CD14-positive monocyte (primary cell): ENCODE measurements around the gene TKTL1. TPM values are rescaled to one million over a fixed set of nuclear protein-coding genes. Genes with fewer than 3 reads are reported as not detected.
A peak's percentile ranks its signal among the peaks of the same experiment; 100 is the strongest.

Source experiments
- DNase-seq, 3 donors: peaks; one replicate each; pipeline ENCODE4 v3.0.0-alpha.2; 2011 to 2022
- H2AFZ ChIP-seq: 2 replicates; pipeline ENCODE4 v1.6.0; 2012; ENCODE audit warnings: mild to moderate bottlenecking, low read depth, low read length, inconsistent platforms; ENCODE audit not compliant: insufficient read depth, poor library complexity, severe bottlenecking
- H3K27ac ChIP-seq, 2 donors: 1 replicate in 1 of 2; 2 replicates in 1 of 2; pipeline ENCODE4 v1.5.1; 2012 to 2013; ENCODE audit warnings: low read length in 2 of 2, control low read depth in 1 of 2, inconsistent platforms in 1 of 2, low read depth in 1 of 2, mild to moderate bottlenecking in 1 of 2
- H3K27me3 ChIP-seq, 2 donors: one replicate each; pipeline versions ENCODE4 v1.6.0 to v1.6.1; 2011 to 2013; ENCODE audit warnings: low read length in 2 of 2; ENCODE audit not compliant: control insufficient read depth in 2 of 2, insufficient read depth in 2 of 2
- H3K36me3 ChIP-seq, 2 donors: replicated peaks in 1 of 2; 1 replicate in 1 of 2; 2 replicates in 1 of 2; pipeline versions ENCODE4 v1.5.1 to v1.6.1; 2012 to 2013; ENCODE audit warnings: low read length in 2 of 2, control low read depth in 1 of 2, inconsistent platforms in 1 of 2, mild to moderate bottlenecking in 1 of 2; ENCODE audit not compliant: insufficient read depth in 2 of 2, control insufficient read depth in 1 of 2
- H3K4me1 ChIP-seq, 2 donors: 1 replicate in 1 of 2; 2 replicates in 1 of 2; pipeline versions ENCODE4 v1.5.1 to v1.6.1; 2012 to 2013; ENCODE audit warnings: low read length in 2 of 2, control low read depth in 1 of 2, inconsistent platforms in 1 of 2, mild to moderate bottlenecking in 1 of 2, moderate library complexity in 1 of 2; ENCODE audit not compliant: insufficient read depth in 2 of 2, control insufficient read depth in 1 of 2
- H3K4me2 ChIP-seq: replicated peaks from 2 replicates; pipeline ENCODE3; 2012; ENCODE audit warnings: low read length, moderate library complexity, mild to moderate bottlenecking; ENCODE audit not compliant: poor library complexity, severe bottlenecking; ENCODE audit errors: extremely low read depth
- H3K4me3 ChIP-seq, 3 experiments: fragments of 200-600 bp in 1 of 3; sonication (generic) in 1 of 3; replicated peaks in 1 of 3; 1 replicate in 2 of 3; 2 replicates in 1 of 3; pipeline ENCODE4 v1.5.1; 2011 to 2013; ENCODE audit warnings: low read length in 3 of 3, mild to moderate bottlenecking in 3 of 3, control low read depth in 2 of 3, low read depth in 2 of 3, inconsistent platforms in 1 of 3, moderate library complexity in 1 of 3
- H3K79me2 ChIP-seq: 2 replicates; pipeline ENCODE4 v1.6.0; 2012; ENCODE audit warnings: mild to moderate bottlenecking, control low read depth, inconsistent platforms, low read length, moderate library complexity; ENCODE audit not compliant: insufficient read depth
- H3K9ac ChIP-seq: 2 replicates; pipeline ENCODE4 v1.6.0; 2017; ENCODE audit warnings: low read length, mild to moderate bottlenecking; ENCODE audit not compliant: insufficient read depth, poor library complexity, severe bottlenecking
- H3K9me3 ChIP-seq, 2 donors: replicated peaks in 1 of 2; 1 replicate in 1 of 2; 2 replicates in 1 of 2; pipeline versions ENCODE4 v1.5.1 to v1.6.1; 2012 to 2013; ENCODE audit warnings: low read length in 2 of 2, control low read depth in 1 of 2; ENCODE audit not compliant: control insufficient read depth in 1 of 2, insufficient read depth in 1 of 2
- H4K20me1 ChIP-seq: 2 replicates; pipeline ENCODE4 v1.6.0; 2012; ENCODE audit warnings: mild to moderate bottlenecking, low read length, control low read depth, moderate library complexity; ENCODE audit not compliant: insufficient read depth
- H3K27ac Mint-ChIP-seq, 7 donors: one replicate each; pipeline ENCODE4 v1.8.0; 2020; ENCODE audit warnings: mild to moderate bottlenecking in 7 of 7, mixed read lengths in 7 of 7, moderate library complexity in 6 of 7, inconsistent platforms in 2 of 7
- H3K27me3 Mint-ChIP-seq, 3 donors: one replicate each; pipeline ENCODE4 v1.8.0; 2021 to 2022; ENCODE audit warnings: low read depth in 3 of 3, mild to moderate bottlenecking in 3 of 3, mixed read lengths in 3 of 3, moderate library complexity in 3 of 3, inconsistent platforms in 1 of 3
- H3K36me3 Mint-ChIP-seq, 2 donors: one replicate each; pipeline ENCODE4 v1.8.0; 2020; ENCODE audit warnings: mixed read lengths in 2 of 2, inconsistent platforms in 1 of 2, mild to moderate bottlenecking in 1 of 2
- H3K4me1 Mint-ChIP-seq: one replicate; pipeline ENCODE4 v1.8.0; 2020; ENCODE audit warnings: mild to moderate bottlenecking, mixed read lengths
- H3K4me3 Mint-ChIP-seq, 2 donors: one replicate each; pipeline ENCODE4 v1.8.0; 2020; ENCODE audit warnings: mild to moderate bottlenecking in 2 of 2, mixed read lengths in 2 of 2, moderate library complexity in 1 of 2
- H3K9me3 Mint-ChIP-seq, 7 donors: one replicate each; pipeline ENCODE4 v1.8.0; 2020 to 2022; ENCODE audit warnings: mixed read lengths in 7 of 7, mild to moderate bottlenecking in 6 of 7, moderate library complexity in 6 of 7, inconsistent platforms in 2 of 7
- whole genome bisulfite sequencing: methylation state at CpG from one replicate; pipeline ENCODE4 v1.1.5; 2013; ENCODE audit warnings: missing lambda C conversion rate; ENCODE audit not compliant: insufficient coverage; 5-methylcytosine and 5-hydroxymethylcytosine counted together
- intact Hi-C, 2 donors: fragments of 100-400 bp; cut with micrococcal nuclease; formaldehyde crosslinking; loops; one replicate each; pipeline versions ENCODE4 v1.15.0 to v1.15.1; 2023
- polyA plus RNA-seq, 3 donors: library from polyadenylated mRNA; depleted of rRNA in 1 of 3; unstranded in 2 of 3; stranded (reverse) in 1 of 3; fragments of 300-500 nt in 2 of 3; fragments of >200 nt in 1 of 3; fragmentation: Illumina TruSeq in 2 of 3; gene quantifications; 1 replicate in 2 of 3; 2 replicates in 1 of 3; pipeline ENCODE4 v1.2.3, GENCODE V29; 2012 to 2021
- TF ChIP-seq, protein P1 (sequence below): fragments of 200-600 bp; IDR thresholded peaks from one replicate; pipeline ENCODE4 v1.8.0; 2022; ENCODE audit warnings: antibody characterized with exemption, mild to moderate bottlenecking

The TKTL1 gene
- polyA plus RNA-seq, 3 donors = 0.20 to 1.3 (median 0.60) TPM

DNA sequence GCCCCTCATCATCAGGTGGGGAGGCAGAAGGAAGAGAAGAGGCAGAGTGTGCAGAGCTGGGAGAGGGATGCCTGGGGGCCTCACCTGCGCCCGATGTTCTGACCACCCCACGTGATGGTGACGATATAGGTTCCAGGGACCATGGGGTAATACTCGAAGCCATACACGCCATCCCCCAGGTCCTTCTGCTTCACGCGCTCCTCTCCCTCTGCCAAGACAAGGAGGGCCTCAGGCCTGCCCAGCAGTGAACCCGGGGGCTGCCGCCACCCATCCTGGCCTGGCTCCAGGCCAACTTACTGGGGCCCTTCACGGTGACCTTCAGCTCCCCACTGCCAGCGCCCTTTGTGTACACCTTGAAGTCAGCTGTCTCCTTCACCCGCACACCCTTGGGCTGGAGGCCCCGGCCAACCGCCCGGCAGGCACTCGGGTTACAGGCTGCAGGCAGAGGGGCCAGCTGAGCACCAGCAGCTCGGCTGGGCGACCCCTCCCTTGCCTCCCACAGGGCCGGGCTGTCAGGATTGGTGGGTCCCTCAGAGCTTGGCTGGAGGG, 69.5 kb downstream of the TKTL1 start:
- peaks cover 0 to 10% (median 1%) of the 10 kb centered on the region in 7 donors for H3K9me3 Mint-ChIP-seq
- Histone ChIP-seq H3K4me1 (peaks cover 21 to 32% of the 10 kb centered on the region in 2 donors), H4K20me1 (peaks cover 86% of the 10 kb centered on the region), H3K36me3 (peaks cover 73 to 76% of the 10 kb centered on the region in 2 donors), H2AFZ (no peak overlapping the region), H3K4me3 (no peak overlapping the region), H3K79me2 (peaks cover 87% of the 10 kb centered on the region), H3K27ac (peak overlapping the region in 1 of 2 donors; percentile 14), H3K27me3 (no peaks in the 10 kb centered on the region), H3K4me2 (no peak overlapping the region), H3K9me3 (no peaks in the 10 kb centered on the region), H3K9ac (no peak overlapping the region)
- H3K27me3 Mint-ChIP-seq = peaks cover 0 to 7% (median 0%) of the 10 kb centered on the region in 3 donors
- peak overlapping the region in 5 of 7 donors; percentile 57 to 83 (median 74) for H3K27ac Mint-ChIP-seq
- H3K4me3 Mint-ChIP-seq = peak overlapping the region in 1 of 2 donors; percentile 20
- intact Hi-C loops = no loop called here
- H3K36me3 Mint-ChIP-seq = peaks cover 39 to 81% of the 10 kb centered on the region in 2 donors
- no peak for DNase-seq
- H3K4me1 Mint-ChIP-seq = peaks cover 8% of the 10 kb centered on the region
- WGBS = 92% methylated on average over 5 of the region's 20 CpGs
- TF ChIP-seq, protein P1, sequence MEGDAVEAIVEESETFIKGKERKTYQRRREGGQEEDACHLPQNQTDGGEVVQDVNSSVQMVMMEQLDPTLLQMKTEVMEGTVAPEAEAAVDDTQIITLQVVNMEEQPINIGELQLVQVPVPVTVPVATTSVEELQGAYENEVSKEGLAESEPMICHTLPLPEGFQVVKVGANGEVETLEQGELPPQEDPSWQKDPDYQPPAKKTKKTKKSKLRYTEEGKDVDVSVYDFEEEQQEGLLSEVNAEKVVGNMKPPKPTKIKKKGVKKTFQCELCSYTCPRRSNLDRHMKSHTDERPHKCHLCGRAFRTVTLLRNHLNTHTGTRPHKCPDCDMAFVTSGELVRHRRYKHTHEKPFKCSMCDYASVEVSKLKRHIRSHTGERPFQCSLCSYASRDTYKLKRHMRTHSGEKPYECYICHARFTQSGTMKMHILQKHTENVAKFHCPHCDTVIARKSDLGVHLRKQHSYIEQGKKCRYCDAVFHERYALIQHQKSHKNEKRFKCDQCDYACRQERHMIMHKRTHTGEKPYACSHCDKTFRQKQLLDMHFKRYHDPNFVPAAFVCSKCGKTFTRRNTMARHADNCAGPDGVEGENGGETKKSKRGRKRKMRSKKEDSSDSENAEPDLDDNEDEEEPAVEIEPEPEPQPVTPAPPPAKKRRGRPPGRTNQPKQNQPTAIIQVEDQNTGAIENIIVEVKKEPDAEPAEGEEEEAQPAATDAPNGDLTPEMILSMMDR = no peak

DNA sequence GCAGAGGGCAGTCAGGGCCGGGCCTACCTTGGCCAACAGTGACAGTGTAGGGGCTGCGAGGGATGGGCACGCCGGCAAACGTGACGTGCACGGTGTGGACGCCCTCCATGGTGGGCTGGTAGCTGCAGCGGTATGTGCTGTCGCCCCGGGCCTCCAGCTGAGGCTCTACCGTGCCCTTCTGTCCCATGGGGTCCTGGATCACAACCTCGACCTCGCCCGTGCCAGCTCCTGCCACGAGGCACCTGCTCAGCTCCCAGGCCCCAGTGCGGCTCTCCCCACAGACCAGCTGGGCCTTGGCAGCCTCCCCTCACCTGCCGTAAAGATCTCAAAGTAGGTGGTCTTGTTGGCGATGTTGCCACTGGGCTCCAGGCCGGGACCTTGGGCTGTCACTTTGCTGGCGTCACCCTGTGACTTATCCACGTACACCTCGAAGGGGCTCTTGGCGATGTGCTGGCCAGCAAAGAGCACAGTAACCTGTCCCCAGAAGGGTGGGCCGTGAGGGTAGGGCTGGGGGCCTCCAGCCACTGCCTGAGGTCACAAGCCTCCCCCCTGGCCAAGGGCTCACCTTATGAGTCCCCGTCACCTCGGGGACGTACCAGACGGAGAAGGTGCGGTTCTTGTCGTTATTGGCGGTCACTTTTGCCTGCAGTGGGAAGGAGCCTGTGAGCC, 70.5 kb downstream of the TKTL1 start:
- no peak for DNase-seq
- intact Hi-C loops = no loop called here
- peaks cover 21 to 32% of the 10 kb centered on the region in 2 donors for H3K4me1 ChIP-seq
- H3K27ac ChIP-seq = peak overlapping the region; percentile 95 to 100
- 96% methylated on average over 17 of the region's 32 CpGs for WGBS
- peaks cover 89% of the 10 kb centered on the region for H3K79me2 ChIP-seq
- no peak overlapping the region for H3K4me2 ChIP-seq
- TF ChIP-seq, protein P1 = no peak
- Mint-ChIP-seq H3K4me1 (peaks cover 8% of the 10 kb centered on the region), H3K9me3 (peaks cover 0 to 12% (median 2%) of the 10 kb centered on the region in 7 donors), H3K36me3 (peaks cover 36 to 72% of the 10 kb centered on the region in 2 donors), H3K27ac (peak overlapping the region in 6 of 7 donors; percentile 42 to 89 (median 70)), H3K27me3 (peaks cover 0 to 7% (median 0%) of the 10 kb centered on the region in 3 donors), H3K4me3 (no peak overlapping the region)
- no peak overlapping the region for H3K4me3 ChIP-seq
- H3K36me3 ChIP-seq = peaks cover 66 to 69% of the 10 kb centered on the region in 2 donors
- H3K9me3 ChIP-seq = no peaks in the 10 kb centered on the region
- no peaks in the 10 kb centered on the region for H3K27me3 ChIP-seq
- no peak overlapping the region for H2AFZ ChIP-seq
- peaks cover 86% of the 10 kb centered on the region for H4K20me1 ChIP-seq
- H3K9ac ChIP-seq = no peak overlapping the region
